ENCODE data around the gene CYP26B1.

CYP26B1 gene, protein sequence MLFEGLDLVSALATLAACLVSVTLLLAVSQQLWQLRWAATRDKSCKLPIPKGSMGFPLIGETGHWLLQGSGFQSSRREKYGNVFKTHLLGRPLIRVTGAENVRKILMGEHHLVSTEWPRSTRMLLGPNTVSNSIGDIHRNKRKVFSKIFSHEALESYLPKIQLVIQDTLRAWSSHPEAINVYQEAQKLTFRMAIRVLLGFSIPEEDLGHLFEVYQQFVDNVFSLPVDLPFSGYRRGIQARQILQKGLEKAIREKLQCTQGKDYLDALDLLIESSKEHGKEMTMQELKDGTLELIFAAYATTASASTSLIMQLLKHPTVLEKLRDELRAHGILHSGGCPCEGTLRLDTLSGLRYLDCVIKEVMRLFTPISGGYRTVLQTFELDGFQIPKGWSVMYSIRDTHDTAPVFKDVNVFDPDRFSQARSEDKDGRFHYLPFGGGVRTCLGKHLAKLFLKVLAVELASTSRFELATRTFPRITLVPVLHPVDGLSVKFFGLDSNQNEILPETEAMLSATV

GRCh38 chr2:72147303-72147971 is at the start of gene CYP26B1:
TSS of gene CYP26B1 (minus strand) at chr2:72147862. CDS start at chr2:72147834, 28 bp downstream.
- no peak for DNase-seq (ENCODE audit: extremely low read depth, low read depth)
- TF ChIP-seq CTCF (IDR thresholded peaks at IDR 0.05; ENCODE audit: low read depth, low read length), result no peak

- no peak for TF ChIP-seq CTCF (IDR thresholded peaks at IDR 0.05; ENCODE audit: low read depth, low read length)
- DNase-seq (ENCODE audit: extremely low read depth, low read depth), result no peak
These were observed 46.1 kb upstream of the CYP26B1 start for GRCh38 chr2:72193723-72194122.

- DNase-seq (ENCODE audit: extremely low read depth, low read depth), result no peak
- TF ChIP-seq CTCF (IDR thresholded peaks at IDR 0.05; ENCODE audit: low read depth, low read length), result no peak
These were observed 43.8 kb upstream of the CYP26B1 start for GRCh38 chr2:72191441-72191840.

DNA sequence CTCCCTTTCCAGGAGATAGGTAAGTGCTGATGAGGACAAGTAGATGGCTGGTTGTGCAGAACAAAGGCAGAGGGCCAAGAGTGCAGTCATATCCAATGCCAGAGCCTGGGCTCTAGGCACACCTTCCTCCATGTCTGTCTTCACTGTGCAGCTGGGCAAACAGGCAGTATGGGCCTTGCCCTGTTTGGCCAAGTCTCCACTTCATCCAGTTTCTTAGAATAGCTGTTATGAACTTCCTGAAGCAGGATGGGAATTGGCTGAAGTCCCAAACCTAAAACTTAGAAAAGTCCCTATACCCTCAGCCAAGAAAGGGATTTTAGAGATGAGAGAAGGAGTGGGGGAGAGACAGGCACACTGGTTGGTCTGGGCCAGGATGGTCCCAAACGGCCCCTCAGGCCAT is 37.5 kb upstream of the CYP26B1 start:
- no peak for TF ChIP-seq CTCF (IDR thresholded peaks at IDR 0.05; ENCODE audit: low read depth, low read length)
- no peak for DNase-seq (ENCODE audit: extremely low read depth, low read depth)

DNA sequence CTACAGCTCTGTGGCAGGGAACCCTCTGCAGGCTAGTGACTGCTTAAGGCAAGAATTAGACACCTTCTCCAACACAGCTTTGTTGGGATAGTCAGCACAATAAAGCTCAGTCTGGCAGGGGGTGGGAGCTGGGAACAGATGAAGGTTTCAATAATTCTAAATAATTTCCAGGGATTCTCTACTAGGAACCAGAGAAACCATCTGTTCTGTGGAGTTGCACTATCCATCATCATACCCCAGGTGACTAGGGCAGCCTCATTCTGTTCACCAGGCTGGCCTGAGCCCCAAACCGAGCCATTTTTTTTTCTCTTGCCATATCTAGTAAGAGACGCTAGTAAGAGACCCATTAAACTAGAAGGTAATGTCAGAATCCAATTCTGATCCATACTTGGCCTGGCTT is 35.8 kb upstream of the CYP26B1 start:
- TF ChIP-seq CTCF (IDR thresholded peaks at IDR 0.05; ENCODE audit: low read depth, low read length), result no peak

DNA sequence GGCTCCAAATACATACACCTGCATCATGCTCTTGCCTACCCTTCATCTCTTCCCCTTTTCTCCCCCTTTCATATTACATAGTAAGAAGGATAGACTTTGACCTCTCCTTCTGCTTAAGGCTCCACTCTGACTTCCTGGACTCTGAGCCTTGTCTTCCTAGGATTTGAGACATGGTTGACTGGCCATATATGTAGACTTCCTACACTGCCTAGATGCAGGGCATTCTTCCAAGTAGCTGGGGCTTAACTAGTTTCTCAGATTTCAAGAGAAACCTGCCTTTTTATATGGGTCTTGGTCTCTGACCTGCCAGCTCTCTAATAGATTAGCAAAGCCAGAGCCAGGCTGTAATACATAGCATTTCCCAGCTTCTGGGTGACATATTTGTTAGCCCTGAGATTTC is 35.4 kb upstream of the CYP26B1 start:
- DNase-seq (ENCODE audit: extremely low read depth, low read depth), result no peak

More for the DNA sequence above, 35.8 kb upstream of the CYP26B1 start:
- DNase-seq (ENCODE audit: extremely low read depth, low read depth), result no peak

More for the DNA sequence above, 35.4 kb upstream of the CYP26B1 start:
- TF ChIP-seq CTCF (IDR thresholded peaks at IDR 0.05; ENCODE audit: low read depth, low read length), result no peak
